CD4-positive, alpha-beta T cell treated with Interleukin-10 for 1 hour (primary cell): Measurements from ENCODE around the gene TCF12.

Source experiments
- DNase-seq: peaks from one replicate; pipeline ENCODE4 v3.0.0-alpha.2; 2020

Gene TCF12

GRCh38 chr15:57057134-57057930 is 138.9 kb downstream of the TCF12 start:
- no peak for DNase-seq

GRCh38 chr15:57059026-57059660 is 140.7 kb downstream of the TCF12 start:
- DNase-seq, result no peak

- no peak for DNase-seq
These were observed 142.4 kb downstream of the TCF12 start for GRCh38 chr15:57060799-57061198.

- no peak for DNase-seq
These were observed 142.8 kb downstream of the TCF12 start for GRCh38 chr15:57061281-57061680.

- DNase-seq, result no peak
These were observed 143.3 kb downstream of the TCF12 start for GRCh38 chr15:57061696-57062095.

- no peak for DNase-seq
These were observed 145.6 kb downstream of the TCF12 start for GRCh38 chr15:57064033-57064432.

GRCh38 chr15:57069423-57069822 is 151.0 kb downstream of the TCF12 start:
- DNase-seq, result no peak

- no peak for DNase-seq
These were observed 152.2 kb downstream of the TCF12 start for GRCh38 chr15:57070674-57071073.

- no peak for DNase-seq
These were observed 161.0 kb downstream of the TCF12 start for GRCh38 chr15:57079446-57079845.

- DNase-seq, result no peak
These were observed 161.6 kb downstream of the TCF12 start for GRCh38 chr15:57079931-57080620.

- DNase-seq, result no peak
These were observed 163.7 kb downstream of the TCF12 start for GRCh38 chr15:57082054-57082728.

- DNase-seq, result no peak
These were observed 165.7 kb downstream of the TCF12 start for GRCh38 chr15:57084192-57084591.

GRCh38 chr15:57085267-57085666 is 166.8 kb downstream of the TCF12 start:
- no peak for DNase-seq

GRCh38 chr15:57086857-57087427 is 168.5 kb downstream of the TCF12 start:
- no peak for DNase-seq

- no peak for DNase-seq
These were observed 171.5 kb downstream of the TCF12 start for GRCh38 chr15:57089815-57090495.

- no peak for DNase-seq
These were observed 172.0 kb downstream of the TCF12 start for GRCh38 chr15:57090496-57090859.

- DNase-seq, result no peak
These were observed 173.2 kb downstream of the TCF12 start for GRCh38 chr15:57091636-57092035.

GRCh38 chr15:57092252-57092651 is 173.8 kb downstream of the TCF12 start:
- DNase-seq, result no peak

- no peak for DNase-seq
These were observed 176.1 kb downstream of the TCF12 start for GRCh38 chr15:57094321-57095257.

GRCh38 chr15:57095896-57096295 is 177.5 kb downstream of the TCF12 start:
- no peak for DNase-seq

- DNase-seq, result no peak
These were observed 178.8 kb downstream of the TCF12 start for GRCh38 chr15:57097246-57097645.
